Neural cell (in vitro differentiated cells): ENCODE data around the gene PRMT3.

Source experiments
- CTCF ChIP-seq: fragments of 450-650 bp; IDR thresholded peaks from 2 replicates; pipeline ENCODE4 v1.5.1; 2014; ENCODE audit warnings: antibody characterized with exemption, mild to moderate bottlenecking, moderate library complexity; ENCODE audit not compliant: poor library complexity, severe bottlenecking
- EP300 ChIP-seq: fragments of 450-650 bp; conservative IDR thresholded peaks from 2 replicates; pipeline ENCODE4 v1.6.1; 2014; ENCODE audit warnings: antibody characterized with exemption, mild to moderate bottlenecking, moderate library complexity; ENCODE audit not compliant: poor library complexity, severe bottlenecking
- EZH2 ChIP-seq: fragments of 200-600, 300-800 bp; shearing (Covaris generic), sonication (generic); IDR thresholded peaks from 2 replicates; pipeline ENCODE4 v1.6.1; 2014; ENCODE audit warnings: antibody characterized with exemption, low read length, borderline replicate concordance, mild to moderate bottlenecking; ENCODE audit not compliant: insufficient read depth, poor library complexity, severe bottlenecking
- MXI1 ChIP-seq: fragments of 450-650 bp; conservative IDR thresholded peaks from 2 replicates; pipeline ENCODE4 v1.6.1; 2014; ENCODE audit warnings: antibody characterized with exemption, mild to moderate bottlenecking; ENCODE audit not compliant: poor library complexity, severe bottlenecking
- POLR2AphosphoS5 ChIP-seq: IDR thresholded peaks from 2 replicates; pipeline ENCODE4 v1.6.1; 2012
- RAD21 ChIP-seq: fragments of 450-650 bp; conservative IDR thresholded peaks from 2 replicates; pipeline ENCODE4 v1.6.1; 2014; ENCODE audit warnings: antibody characterized with exemption, mild to moderate bottlenecking, moderate library complexity
- SMC3 ChIP-seq: fragments of 450-650 bp; conservative IDR thresholded peaks from 2 replicates; pipeline ENCODE4 v1.6.1; 2014; ENCODE audit warnings: antibody characterized with exemption, mild to moderate bottlenecking, moderate library complexity; ENCODE audit not compliant: poor library complexity
- TAF1 ChIP-seq: IDR thresholded peaks from 2 replicates; pipeline ENCODE4 v1.6.1; 2012; ENCODE audit warnings: low read depth

- no peak for TF ChIP-seq EP300
- TF ChIP-seq CTCF, result no peak
- TF ChIP-seq SMC3, result no peak
- TF ChIP-seq TAF1, result no peak
- TF ChIP-seq MXI1, result no peak
- no peak for TF ChIP-seq POLR2AphosphoS5
- TF ChIP-seq RAD21, result no peak
- no peak for TF ChIP-seq EZH2
Measured at GRCh38 chr11:20450829-20451228, 63.3 kb downstream of the PRMT3 start.
